Activated CD4-positive, alpha-beta memory T cell treated with anti-CD3 and anti-CD28 coated beads, Interleukin-2, amount 10 ng/mL, durations not matched to agents 7 days and 5 days (primary cell): ENCODE data around the gene ENO3. TPM values are rescaled to one million over a fixed set of nuclear protein-coding genes. Genes with fewer than 3 reads are reported as not detected.

Experiments used
- CTCF ChIA-PET: fragments of 350-600 bp; sonication (Branson Sonifier 250); formaldehyde crosslinking; loops from one replicate; lab custom pipeline; 2021; ENCODE audit warnings: antibody characterized with exemption, inconsistent platforms; lab: Charles Lee
- POLR2A ChIA-PET: fragments of 350-600 bp; sonication (Branson Sonifier 250); formaldehyde crosslinking; loops from one replicate; lab custom pipeline; 2021; ENCODE audit warnings: antibody characterized with exemption; lab: Charles Lee
- DNase-seq: peaks from one replicate; pipeline ENCODE4 v3.0.0-alpha.2; 2020
- H3K27ac Mint-ChIP-seq: one replicate; pipeline ENCODE4 v1.8.0; 2021; ENCODE audit warnings: mild to moderate bottlenecking, mixed read lengths
- H3K27me3 Mint-ChIP-seq: one replicate; pipeline ENCODE4 v1.8.0; 2021; ENCODE audit warnings: mixed read lengths
- H3K36me3 Mint-ChIP-seq: one replicate; pipeline ENCODE4 v1.8.0; 2021; ENCODE audit warnings: low read depth, mixed read lengths
- H3K4me1 Mint-ChIP-seq: one replicate; pipeline ENCODE4 v1.8.0; 2021; ENCODE audit warnings: mixed read lengths
- H3K4me3 Mint-ChIP-seq: one replicate; pipeline ENCODE4 v1.8.0; 2021; ENCODE audit warnings: mild to moderate bottlenecking, mixed read lengths
- H3K9me3 Mint-ChIP-seq: one replicate; pipeline ENCODE4 v1.8.0; 2021; ENCODE audit warnings: mixed read lengths
- total RNA-seq, 2 experiments: library from RNA; stranded (reverse); gene quantifications; one replicate each; pipeline ENCODE4 v1.2.3, GENCODE V29; 2021

Gene ENO3
- total RNA-seq, 2 experiments from 2014 or later, result 26.8 to 33.0 TPM

- Mint-ChIP-seq H3K27ac (no peak overlapping the region), H3K36me3 (peaks cover 59% of the 10 kb centered on the region), H3K27me3 (no peaks in the 10 kb centered on the region), H3K4me3 (no peak overlapping the region), H3K9me3 (no peaks in the 10 kb centered on the region), H3K4me1 (peaks cover 35% of the 10 kb centered on the region)
- no peak for DNase-seq
- ChIA-PET POLR2A (interaction anchor here (1.2 to 9.9 kb wide), 2 partner anchors 15 to 38 kb away, joined by 5 to 122 read pairs; partner anchors contain the start of genes PFN1, RNF167, SLC25A11 and SPAG7), CTCF (interaction anchor here (1.6 to 1.8 kb wide), 2 partner anchors 15 to 49 kb away, joined by 4 to 9 read pairs; partner anchors contain the start of gene SPAG7)
These were observed 31.4 kb downstream of the ENO3 start for GRCh38 chr17:4982305-4982704.

DNA sequence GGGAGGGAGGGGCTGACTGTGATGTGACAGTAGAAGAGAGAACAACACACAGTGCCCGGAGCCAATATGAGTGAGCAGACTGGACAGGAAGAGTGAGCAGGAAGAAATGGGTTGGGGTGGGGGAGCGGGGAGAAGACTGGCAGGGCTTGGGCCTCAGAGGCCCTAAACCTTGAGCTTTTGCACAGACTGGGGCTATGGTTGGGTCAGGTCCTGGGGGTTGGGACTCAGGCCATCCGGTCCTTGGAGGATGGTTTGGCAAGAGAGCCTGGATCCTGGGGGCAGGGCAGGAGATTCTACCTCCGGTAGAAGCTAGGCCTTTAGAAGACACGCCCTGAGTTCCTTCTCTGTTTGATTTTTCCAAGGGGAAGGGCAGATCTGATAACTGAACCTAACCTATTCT is 35.5 kb downstream of the ENO3 start:
- peak overlapping the region; percentile 88 for H3K4me3 Mint-ChIP-seq
- POLR2A ChIA-PET, result interaction anchor here (0.8 to 9.9 kb wide), 9 partner anchors 8 to 500 kb away, joined by 3 to 122 read pairs (median 4); partner anchors contain the start of genes C17orf107, DERL2, INCA1 and KIF1C
- DNase-seq, result peak; percentile 21
- CTCF ChIA-PET, result interaction anchor here (0.7 to 3.7 kb wide), 11 partner anchors 11 to 196 kb away, joined by 3 to 22 read pairs (median 4); partner anchors contain the start of genes INCA1, KIF1C, RNF167 and SLC25A11
- peak overlapping the region; percentile 88 for H3K27ac Mint-ChIP-seq
- H3K36me3 Mint-ChIP-seq, result peaks cover 28% of the 10 kb centered on the region
- peaks cover 44% of the 10 kb centered on the region for H3K4me1 Mint-ChIP-seq
- H3K9me3 Mint-ChIP-seq, result no peaks in the 10 kb centered on the region
- no peaks in the 10 kb centered on the region for H3K27me3 Mint-ChIP-seq

GRCh38 chr17:4986951-4987766 is 36.2 kb downstream of the ENO3 start, which contains the start of gene CAMTA2:
Gene CAMTA2 (minus strand): TSS chr17:4987675. CDS start chr17:4986222, 1,453 bp downstream.
- Mint-ChIP-seq H3K4me3 (peak within 1 kb of the TSS; percentile 88), H3K36me3 (peaks cover 26% of the 10 kb centered on the region), H3K27ac (peak within 1 kb of the TSS; percentile 88), H3K4me1 (peaks cover 40% of the 10 kb centered on the region), H3K9me3 (no peaks in the 10 kb centered on the region), H3K27me3 (no peaks in the 10 kb centered on the region)
- peak; percentile 89 for DNase-seq
- ChIA-PET POLR2A (interaction anchor here (0.8 to 9.9 kb wide), 14 partner anchors 8 to 499 kb away, joined by 3 to 122 read pairs (median 4); partner anchors contain the start of genes C17orf107, DERL2, INCA1 and KIF1C), CTCF (interaction anchor here (0.7 to 3.7 kb wide), 17 partner anchors 8 to 197 kb away, joined by 3 to 22 read pairs (median 4); partner anchors contain the start of genes INCA1, KIF1C, RNF167 and SLC25A11)

DNA sequence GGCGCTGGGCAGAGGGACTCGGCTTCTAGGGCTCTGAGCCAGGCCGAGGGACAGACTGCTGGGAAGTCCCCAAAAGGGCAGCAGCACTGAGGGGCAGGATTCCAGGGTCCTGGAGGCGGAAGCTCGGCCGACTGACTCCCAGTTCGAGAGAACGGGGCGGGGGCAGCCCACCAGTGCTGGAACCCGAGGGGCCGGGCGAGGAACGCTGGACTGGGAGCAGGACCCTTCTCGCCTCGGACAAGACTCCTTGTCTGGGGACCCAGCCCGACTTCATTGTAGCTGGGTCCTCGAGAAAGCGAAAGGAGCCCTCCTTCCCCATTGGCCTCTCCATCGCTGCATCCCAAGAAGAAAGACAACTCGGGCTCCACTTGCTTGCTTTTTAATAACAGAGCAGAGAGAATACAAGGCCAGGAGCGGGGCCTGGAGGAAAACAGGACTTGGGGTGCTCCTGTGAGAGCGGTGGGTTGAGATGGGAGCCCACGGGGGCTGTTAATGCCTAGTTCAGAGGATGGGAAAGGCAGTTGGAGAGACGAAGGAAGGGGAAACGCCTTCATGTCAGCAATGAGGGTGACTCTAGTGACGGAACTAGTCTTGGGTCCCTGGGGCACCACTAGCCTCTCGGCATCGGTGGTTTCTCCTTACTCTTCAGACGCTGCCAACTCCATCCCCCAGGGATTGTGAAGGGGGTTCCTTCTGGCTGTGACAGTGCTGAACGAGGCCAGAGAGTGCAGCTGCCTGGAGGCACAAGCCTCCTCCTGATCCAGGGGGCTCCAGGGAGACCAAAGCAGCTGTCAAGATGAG is 37.0 kb downstream of the ENO3 start:
- peaks cover 40% of the 10 kb centered on the region for H3K4me1 Mint-ChIP-seq
- CTCF ChIA-PET, result interaction anchor here (0.8 to 3.7 kb wide), 13 partner anchors 7 to 198 kb away, joined by 3 to 22 read pairs (median 5); partner anchors contain the start of genes INCA1, KIF1C, RNF167 and SLC25A11
- H3K27ac Mint-ChIP-seq, result peak overlapping the region; percentile 88
- H3K27me3 Mint-ChIP-seq, result no peaks in the 10 kb centered on the region
- H3K9me3 Mint-ChIP-seq, result no peaks in the 10 kb centered on the region
- H3K4me3 Mint-ChIP-seq, result peak overlapping the region; percentile 88
- H3K36me3 Mint-ChIP-seq, result peaks cover 18% of the 10 kb centered on the region
- POLR2A ChIA-PET, result interaction anchor here (0.6 to 9.9 kb wide), 10 partner anchors 9 to 79 kb away, joined by 3 to 122 read pairs (median 4); partner anchors contain the start of genes ENO3, INCA1, KIF1C and PFN1
- DNase-seq, result no peak

GRCh38 chr17:4994081-4994595 is 43.2 kb downstream of the ENO3 start:
- Mint-ChIP-seq H3K4me3 (no peak overlapping the region), H3K36me3 (peaks cover 5% of the 10 kb centered on the region), H3K4me1 (peaks cover 26% of the 10 kb centered on the region), H3K27me3 (no peaks in the 10 kb centered on the region), H3K9me3 (no peaks in the 10 kb centered on the region), H3K27ac (no peak overlapping the region)
- no peak for DNase-seq
- POLR2A ChIA-PET, result interaction anchor here (1.2 kb wide), 1 partner anchor 7 kb away, joined by 3 read pairs; no protein-coding TSS in a partner anchor
- CTCF ChIA-PET, result interaction anchor here (1.5 to 1.8 kb wide), 2 partner anchors 14 to 68 kb away, joined by 4 to 7 read pairs; no protein-coding TSS in a partner anchor

DNA sequence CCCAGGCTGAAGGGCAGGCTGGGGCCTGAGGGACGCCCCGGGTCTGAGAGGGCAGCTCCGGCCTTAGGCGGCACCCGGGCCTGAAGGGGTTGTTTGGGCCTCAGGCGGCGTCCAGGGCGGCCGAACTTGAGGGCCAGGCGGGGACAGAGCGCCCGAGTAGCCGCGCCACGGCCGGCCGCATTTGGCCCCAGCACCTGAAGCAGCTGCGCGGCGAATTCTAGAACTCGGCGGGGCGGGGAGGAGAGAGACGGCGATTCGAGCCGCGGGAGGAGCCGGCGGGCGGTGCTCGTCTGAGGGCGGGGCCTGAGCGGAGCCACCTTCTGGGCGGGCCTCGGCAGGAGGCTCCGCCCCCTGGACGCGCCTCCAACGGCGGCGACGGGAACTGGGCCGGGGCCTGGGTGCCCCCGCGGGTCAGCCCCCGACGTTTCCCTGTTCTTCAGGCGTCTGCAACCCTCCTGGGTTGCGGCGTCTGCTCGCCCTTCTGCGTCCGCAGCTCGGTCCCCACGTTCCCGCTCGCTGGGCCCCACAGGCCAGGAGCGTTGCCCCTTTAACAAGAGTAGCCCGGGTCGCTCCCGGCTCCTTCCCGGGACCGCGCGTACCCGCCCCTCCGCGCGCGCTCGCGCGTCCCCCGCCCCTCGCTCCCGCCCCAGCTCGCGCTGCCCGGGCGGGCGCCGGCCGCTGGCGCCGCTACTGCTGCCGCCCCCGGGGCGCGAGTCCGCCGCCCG is 46.5 kb downstream of the ENO3 start, which contains the start of the genes INCA1 and KIF1C:
Gene INCA1 (minus strand): TSS at position 221 of the 725 bp plus-strand sequence. CDS start 3,085 bp downstream, outside the sequence.
Gene KIF1C (plus strand): TSS at position 649 of the 725 bp plus-strand sequence. CDS start 2,297 bp downstream, outside the sequence.
- ChIA-PET POLR2A (interaction anchor here (0.5 to 4.6 kb wide), 11 partner anchors 8 to 58 kb away, joined by 3 to 43 read pairs (median 4); partner anchors contain the start of genes CAMTA2, PFN1, RNF167 and SLC25A11), CTCF (interaction anchor here (1.1 to 2.9 kb wide), 5 partner anchors 11 to 88 kb away, joined by 3 to 13 read pairs (median 5); partner anchors contain the start of genes CAMTA2 and SPAG7)
- Mint-ChIP-seq H3K9me3 (no peaks in the 10 kb centered on the region), H3K4me3 (peak within 1 kb of the TSS; percentile 79), H3K27ac (peak within 1 kb of the TSS; percentile 52), H3K4me1 (peaks cover 26% of the 10 kb centered on the region), H3K36me3 (peaks cover 17% of the 10 kb centered on the region), H3K27me3 (no peaks in the 10 kb centered on the region)
- peak; percentile 92 for DNase-seq

DNA sequence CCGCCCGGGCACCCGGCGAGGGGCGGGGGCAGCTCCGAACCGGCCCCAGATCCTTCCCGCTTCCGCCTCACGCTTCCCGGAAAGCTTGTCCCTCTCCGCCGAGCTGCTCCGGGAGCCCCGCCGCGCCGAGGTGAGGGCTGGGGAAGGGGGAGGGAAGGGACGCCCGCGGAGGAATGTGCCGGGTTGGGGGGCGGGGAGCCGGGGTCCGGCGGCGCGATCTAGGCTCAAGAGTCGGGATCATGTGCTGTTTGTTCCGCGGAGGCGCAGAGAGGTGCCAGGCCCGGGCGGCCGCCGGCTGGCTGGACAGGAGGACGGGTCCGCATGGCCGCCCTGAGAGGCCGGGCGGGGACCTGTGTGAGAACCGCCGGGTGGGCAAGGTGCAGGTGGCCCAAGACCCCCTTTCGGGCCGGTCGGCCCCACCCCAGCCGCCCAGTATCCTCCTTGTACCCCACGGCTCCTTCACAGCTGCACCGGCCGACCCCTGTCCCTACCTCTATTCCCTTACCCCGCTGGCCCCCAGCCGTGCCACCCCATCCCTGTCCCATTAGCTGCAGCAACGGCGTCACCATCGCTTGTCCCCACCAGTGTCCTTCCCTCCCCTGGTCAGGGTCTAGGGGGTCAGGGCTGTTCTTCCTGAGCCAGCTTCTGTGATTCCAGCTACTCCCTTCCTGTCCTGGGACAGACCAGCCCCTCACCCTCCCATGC is 47.3 kb downstream of the ENO3 start:
- H3K27ac Mint-ChIP-seq, result peak overlapping the region; percentile 52
- ChIA-PET CTCF (interaction anchor here (0.9 to 2.9 kb wide), 4 partner anchors 11 to 89 kb away, joined by 3 to 13 read pairs (median 6); partner anchors contain the start of gene CAMTA2), POLR2A (interaction anchor here (1.1 to 4.6 kb wide), 10 partner anchors 9 to 58 kb away, joined by 3 to 43 read pairs (median 5); partner anchors contain the start of genes CAMTA2, PFN1, RNF167 and SLC25A11)
- DNase-seq, result no peak
- H3K4me3 Mint-ChIP-seq, result peak overlapping the region; percentile 79
- no peaks in the 10 kb centered on the region for H3K9me3 Mint-ChIP-seq
- H3K36me3 Mint-ChIP-seq, result peaks cover 22% of the 10 kb centered on the region
- H3K4me1 Mint-ChIP-seq, result peaks cover 26% of the 10 kb centered on the region
- H3K27me3 Mint-ChIP-seq, result no peaks in the 10 kb centered on the region

DNA sequence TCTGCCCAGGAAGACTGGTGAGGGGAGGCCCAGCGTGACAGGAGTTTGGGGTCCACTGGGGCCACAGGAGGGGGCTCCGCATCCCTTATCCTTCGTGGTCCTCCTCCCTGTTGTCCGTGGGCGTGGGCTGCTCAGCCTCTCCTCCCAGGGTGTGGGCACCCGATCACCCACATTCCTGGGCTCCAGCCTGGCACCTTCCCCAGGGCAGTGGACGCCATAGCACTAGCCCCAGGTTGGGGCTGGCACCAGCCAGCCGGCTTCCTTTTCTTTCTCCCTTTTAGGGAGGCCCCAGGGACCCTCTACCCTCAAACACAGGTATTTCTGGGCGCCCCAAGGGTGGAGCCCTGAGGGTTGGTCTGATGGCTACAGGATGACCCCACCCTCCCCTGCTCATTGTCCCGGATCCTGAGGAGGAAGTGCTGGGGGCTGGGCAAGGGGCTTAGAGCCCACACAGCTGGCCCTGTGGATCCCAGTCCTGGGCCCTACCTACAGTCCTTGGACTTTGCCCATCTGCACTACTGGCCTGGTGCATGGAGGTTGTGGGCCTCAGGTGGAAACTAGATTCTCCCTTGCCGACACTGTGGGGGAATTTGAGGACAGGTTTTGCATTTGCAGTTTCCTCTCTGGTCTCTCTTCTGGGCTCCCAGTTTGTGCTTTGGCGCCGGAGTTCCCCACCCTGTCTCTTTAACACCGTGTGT is 48.0 kb downstream of the ENO3 start:
- peak overlapping the region; percentile 33 for H3K27ac Mint-ChIP-seq
- POLR2A ChIA-PET, result interaction anchor here (1.2 to 4.6 kb wide), 5 partner anchors 11 to 56 kb away, joined by 3 to 43 read pairs (median 25); partner anchors contain the start of genes CAMTA2, PFN1 and SPAG7
- peaks cover 29% of the 10 kb centered on the region for H3K36me3 Mint-ChIP-seq
- H3K4me1 Mint-ChIP-seq, result peaks cover 26% of the 10 kb centered on the region
- no peaks in the 10 kb centered on the region for H3K27me3 Mint-ChIP-seq
- H3K9me3 Mint-ChIP-seq, result no peaks in the 10 kb centered on the region
- H3K4me3 Mint-ChIP-seq, result peak overlapping the region; percentile 79
- CTCF ChIA-PET, result interaction anchor here (0.9 to 2.9 kb wide), 2 partner anchors 18 to 63 kb away, joined by 3 to 13 read pairs; no protein-coding TSS in a partner anchor
- DNase-seq, result no peak

DNA sequence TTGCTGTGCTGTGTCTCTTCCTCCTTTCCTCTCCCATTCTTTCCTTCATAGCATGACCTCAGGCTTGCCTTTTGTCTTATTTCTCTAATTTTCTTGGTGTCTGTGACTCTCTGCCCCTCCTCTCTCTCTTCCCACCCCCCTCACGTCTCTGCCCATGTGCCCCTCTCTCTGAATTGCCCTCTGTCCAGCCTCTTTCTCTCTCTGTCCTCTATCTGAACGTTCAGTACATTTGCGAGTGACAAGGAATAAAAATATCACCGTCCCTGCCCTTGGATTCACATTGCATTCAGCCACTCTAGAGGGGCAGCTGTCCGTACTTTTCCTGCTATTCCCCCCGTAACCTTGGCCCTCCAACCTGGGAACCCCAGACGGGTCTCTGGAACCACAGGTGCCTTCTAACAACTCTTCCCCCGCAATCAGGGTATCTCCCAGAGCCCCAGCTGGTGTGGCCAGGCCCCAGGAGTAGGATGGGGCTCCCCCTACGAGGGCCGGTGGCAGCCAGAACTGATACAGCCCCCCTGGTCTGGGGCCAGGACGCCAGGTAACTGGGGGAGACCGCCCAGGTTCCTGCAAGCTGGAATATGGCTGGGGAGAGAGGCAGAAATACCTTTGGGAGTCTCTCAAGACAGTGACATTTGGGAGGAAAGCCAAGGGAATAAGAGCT is 48.6 kb downstream of the ENO3 start:
- Mint-ChIP-seq H3K4me1 (peaks cover 26% of the 10 kb centered on the region), H3K27ac (peak overlapping the region; percentile 33)
- POLR2A ChIA-PET, result interaction anchor here (0.8 to 4.6 kb wide), 4 partner anchors 12 to 52 kb away, joined by 3 to 43 read pairs (median 3); partner anchors contain the start of genes CAMTA2 and PFN1

More for the DNA sequence above, 48.6 kb downstream of the ENO3 start:
- Mint-ChIP-seq H3K4me3 (peak overlapping the region; percentile 79), H3K9me3 (no peaks in the 10 kb centered on the region), H3K36me3 (peaks cover 35% of the 10 kb centered on the region), H3K27me3 (no peaks in the 10 kb centered on the region)
- no peak for DNase-seq
- CTCF ChIA-PET, result no interaction called here
